AG04450 (cell line): ENCODE data around the gene PAX2. TPM values are rescaled to one million over a fixed set of nuclear protein-coding genes. Genes with fewer than 3 reads are reported as not detected.

ENCODE experiments used
- CTCF ChIA-PET: fragments of 300-600, 350-600 bp; formaldehyde crosslinking; extraction: SDS; loops from one replicate; lab custom pipeline; 2022; ENCODE audit warnings: antibody characterized with exemption, inconsistent platforms; lab: Charles Lee
- POLR2A ChIA-PET: fragments of 350-600 bp; formaldehyde crosslinking; extraction: SDS; loops from one replicate; lab custom pipeline; 2021; ENCODE audit warnings: antibody characterized with exemption, inconsistent platforms; lab: Yijun Ruan, JAX
- DNase-seq: peaks from one replicate; pipeline ENCODE4 v3.0.0-alpha.2; 2011; ENCODE audit warnings: low read depth, low spot score
- H3K27ac ChIP-seq: one replicate; pipeline ENCODE4 v1.5.1; 2012; ENCODE audit warnings: low read depth, low read length, control low read depth
- H3K27me3 ChIP-seq: one replicate; pipeline ENCODE4 v1.6.0; 2012; ENCODE audit warnings: low read length; ENCODE audit not compliant: control insufficient read depth, insufficient read depth
- H3K4me3 ChIP-seq: 2 replicates; pipeline ENCODE4 v1.5.1; 2011; ENCODE audit warnings: mild to moderate bottlenecking, low read depth, low read length, control low read depth
- H3K9me3 ChIP-seq: 2 replicates; pipeline ENCODE4 v1.5.1; 2012; ENCODE audit warnings: low read length; ENCODE audit not compliant: control insufficient read depth, insufficient read depth
- polyA plus RNA-seq: library from polyadenylated mRNA; depleted of rRNA; stranded (reverse); fragments of >200 nt; gene quantifications from 2 replicates; pipeline ENCODE4 v1.2.3, GENCODE V29; 2011
- TF ChIP-seq, protein P1 (sequence below): IDR thresholded peaks from 2 replicates; pipeline ENCODE4 v1.5.1; 2011; ENCODE audit warnings: low read depth, low read length, control low read depth, inconsistent platforms

PAX2 gene
- polyA plus RNA-seq, 1 experiment = not detected

DNA sequence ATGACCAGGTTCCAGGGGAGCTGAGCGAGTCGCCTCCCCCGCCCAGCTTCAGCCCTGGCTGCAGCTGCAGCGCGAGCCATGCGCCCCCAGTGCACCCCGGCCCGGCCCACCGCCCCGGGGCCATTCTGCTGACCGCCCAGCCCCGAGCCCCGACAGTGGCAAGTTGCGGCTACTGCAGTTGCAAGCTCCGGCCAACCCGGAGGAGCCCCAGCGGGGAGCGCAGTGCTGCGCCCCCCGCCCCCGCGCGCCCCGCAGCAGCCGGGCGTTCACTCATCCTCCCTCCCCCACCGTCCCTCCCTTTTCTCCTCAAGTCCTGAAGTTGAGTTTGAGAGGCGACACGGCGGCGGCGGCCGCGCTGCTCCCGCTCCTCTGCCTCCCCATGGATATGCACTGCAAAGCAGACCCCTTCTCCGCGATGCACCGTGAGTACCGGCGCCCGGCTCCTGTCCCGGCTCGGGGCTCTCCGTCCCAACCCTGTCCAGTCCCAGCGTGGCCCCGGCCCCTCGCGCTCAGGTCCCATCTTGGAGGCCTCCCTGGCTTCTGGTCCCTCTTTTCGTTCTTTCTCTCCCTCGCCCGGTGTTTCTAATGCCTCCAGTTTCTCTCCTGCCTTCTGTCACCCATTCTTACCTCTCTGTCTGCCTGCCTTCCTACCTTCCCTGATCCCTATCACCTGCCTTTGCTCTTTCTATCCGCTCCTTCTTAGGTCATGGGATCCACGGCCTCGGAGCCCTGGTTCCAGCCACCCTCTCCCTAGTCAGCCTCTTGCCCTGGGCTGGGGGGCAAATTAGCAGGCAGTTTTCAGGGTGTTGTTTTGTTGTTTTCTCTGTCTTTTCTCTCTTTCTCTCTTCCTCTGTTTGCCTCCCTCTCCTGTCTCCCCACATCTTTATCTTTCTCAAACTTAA is 751 bp downstream of the PAX2 start:
- CTCF ChIA-PET = no interaction called here
- POLR2A ChIA-PET = no interaction called here
- TF ChIP-seq, protein P1, sequence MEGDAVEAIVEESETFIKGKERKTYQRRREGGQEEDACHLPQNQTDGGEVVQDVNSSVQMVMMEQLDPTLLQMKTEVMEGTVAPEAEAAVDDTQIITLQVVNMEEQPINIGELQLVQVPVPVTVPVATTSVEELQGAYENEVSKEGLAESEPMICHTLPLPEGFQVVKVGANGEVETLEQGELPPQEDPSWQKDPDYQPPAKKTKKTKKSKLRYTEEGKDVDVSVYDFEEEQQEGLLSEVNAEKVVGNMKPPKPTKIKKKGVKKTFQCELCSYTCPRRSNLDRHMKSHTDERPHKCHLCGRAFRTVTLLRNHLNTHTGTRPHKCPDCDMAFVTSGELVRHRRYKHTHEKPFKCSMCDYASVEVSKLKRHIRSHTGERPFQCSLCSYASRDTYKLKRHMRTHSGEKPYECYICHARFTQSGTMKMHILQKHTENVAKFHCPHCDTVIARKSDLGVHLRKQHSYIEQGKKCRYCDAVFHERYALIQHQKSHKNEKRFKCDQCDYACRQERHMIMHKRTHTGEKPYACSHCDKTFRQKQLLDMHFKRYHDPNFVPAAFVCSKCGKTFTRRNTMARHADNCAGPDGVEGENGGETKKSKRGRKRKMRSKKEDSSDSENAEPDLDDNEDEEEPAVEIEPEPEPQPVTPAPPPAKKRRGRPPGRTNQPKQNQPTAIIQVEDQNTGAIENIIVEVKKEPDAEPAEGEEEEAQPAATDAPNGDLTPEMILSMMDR = no peak
- Histone ChIP-seq H3K9me3 (no peaks in the 10 kb centered on the region; the same call in 1 of the 2 replicates), H3K27me3 (peaks cover 94% of the 10 kb centered on the region), H3K4me3 (no peak overlapping the region), H3K27ac (no peak overlapping the region)
- DNase-seq = no peak

DNA sequence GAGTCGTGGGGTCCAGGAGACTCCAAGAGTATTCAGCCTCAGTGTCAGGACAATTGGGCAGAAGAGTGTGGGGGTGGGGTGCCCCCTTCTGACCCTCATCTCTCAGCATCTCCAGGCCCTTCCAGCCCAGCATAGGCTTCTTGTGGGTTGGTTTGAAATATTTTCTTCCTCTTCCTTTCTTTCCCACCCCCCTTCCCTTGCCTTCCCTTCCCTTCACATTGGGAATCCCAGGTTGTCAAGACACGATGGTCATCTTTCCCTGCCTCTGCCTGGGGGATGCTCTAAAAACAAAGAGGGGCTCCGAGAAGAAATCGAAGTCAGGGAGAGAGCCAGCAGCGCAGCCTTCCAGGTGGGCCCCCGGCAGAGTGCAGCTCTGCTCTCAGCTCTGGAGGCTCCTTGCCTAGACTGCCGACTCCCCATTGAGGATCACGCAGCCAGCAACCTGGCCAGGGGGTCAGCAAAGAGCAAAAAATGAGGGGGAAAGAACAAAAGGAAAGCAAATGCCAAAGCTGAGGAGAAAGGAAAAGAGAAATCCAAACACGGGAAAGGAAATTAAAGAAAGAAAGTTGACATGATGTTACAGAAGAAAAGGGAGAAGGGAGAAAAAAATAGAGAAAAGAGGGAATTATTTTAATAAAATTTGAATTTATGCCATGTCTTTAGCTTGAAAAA is 1.5 kb downstream of the PAX2 start:
- ChIA-PET CTCF (interaction anchor here (0.6 to 1.0 kb wide), 2 partner anchors 68 to 131 kb away, joined by 3 read pairs; no protein-coding TSS in a partner anchor), POLR2A (no interaction called here)
- peaks cover 94% of the 10 kb centered on the region for H3K27me3 ChIP-seq
- no peaks in the 10 kb centered on the region; the same call in 1 of the 2 replicates for H3K9me3 ChIP-seq
- TF ChIP-seq, protein P1 = no peak
- H3K27ac ChIP-seq = no peak overlapping the region
- no peak for DNase-seq
- no peak overlapping the region for H3K4me3 ChIP-seq

DNA sequence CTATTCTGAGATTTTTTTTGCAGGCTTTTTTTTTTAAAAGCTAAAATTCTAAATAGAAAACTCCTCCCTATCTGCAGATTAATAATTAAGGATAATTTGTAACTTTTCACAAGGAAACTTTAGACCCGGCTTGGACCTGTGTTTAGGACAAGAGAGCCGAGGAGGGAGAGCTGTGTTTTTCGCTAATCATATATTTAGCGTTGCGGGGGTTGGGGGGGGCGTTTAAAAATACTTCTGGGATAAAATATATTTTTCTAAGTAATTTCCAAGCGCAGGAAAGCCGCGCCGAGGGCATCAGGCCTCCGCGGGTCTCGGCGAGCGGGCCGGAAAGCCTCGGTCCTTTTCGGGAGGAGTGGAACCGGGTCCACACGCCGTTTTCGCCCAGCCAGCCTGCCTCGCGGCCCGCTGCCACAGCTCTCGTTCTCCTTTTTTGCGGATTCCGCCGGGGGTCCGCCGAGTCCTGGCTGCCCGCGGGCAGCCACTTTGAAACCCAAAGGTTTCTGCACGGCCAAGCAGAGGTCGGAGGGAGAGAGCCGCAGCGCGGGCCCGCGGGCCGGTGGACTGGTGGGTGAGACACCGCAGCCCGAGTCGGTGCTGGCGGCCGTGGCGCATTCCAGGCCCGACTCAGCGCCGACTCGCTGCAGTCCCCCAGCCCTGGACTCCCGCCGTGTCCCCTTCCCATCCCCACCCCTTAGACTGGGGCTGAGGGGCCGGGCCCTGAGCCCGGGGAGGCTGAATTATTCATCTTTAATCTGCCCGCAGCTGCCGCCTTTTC is 2.3 kb downstream of the PAX2 start:
- TF ChIP-seq, protein P1 = no peak

DNA sequence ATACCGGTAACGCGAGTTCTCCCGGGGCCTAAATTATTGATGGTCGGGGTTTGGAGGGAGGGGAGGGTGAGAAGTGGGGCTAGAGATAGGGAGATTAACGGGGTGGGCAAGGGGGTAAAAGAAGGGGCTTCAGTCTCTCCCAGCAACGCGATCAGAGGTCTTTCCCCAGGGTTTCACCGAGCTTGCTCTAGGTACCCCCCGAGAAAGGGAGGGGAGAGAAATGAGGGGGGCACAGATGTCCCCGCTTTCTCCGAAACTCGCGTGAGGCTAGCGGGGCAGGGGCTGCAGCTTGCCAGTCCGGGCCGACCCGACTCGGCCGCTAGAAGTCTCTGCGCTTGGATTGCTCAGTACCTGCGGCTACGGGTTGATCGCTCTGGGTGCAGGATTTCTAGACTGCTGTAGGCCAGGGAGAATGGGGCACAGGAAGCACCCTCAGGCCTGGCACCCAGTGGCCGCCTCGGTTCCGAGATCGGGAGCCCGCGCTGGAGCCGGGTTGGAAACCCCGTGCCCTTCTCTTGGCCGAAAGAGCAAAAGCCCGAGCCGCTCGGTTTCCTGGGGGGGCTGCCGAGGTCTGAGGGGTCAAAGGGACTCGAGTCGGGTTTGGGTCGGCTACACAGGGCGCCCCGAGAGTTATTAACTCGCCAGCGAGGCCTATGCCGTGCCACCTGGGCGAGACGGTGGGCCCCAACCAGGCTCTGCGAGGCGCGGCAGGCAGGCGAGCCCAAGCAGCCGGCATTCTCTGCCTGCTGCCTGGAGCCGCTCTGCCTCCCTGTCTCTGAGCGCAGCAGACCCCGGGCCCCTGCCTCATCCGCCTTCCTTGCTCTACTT is 3.1 kb downstream of the PAX2 start:
- Histone ChIP-seq H3K9me3 (no peaks in the 10 kb centered on the region; the same call in 1 of the 2 replicates), H3K27ac (no peak overlapping the region), H3K4me3 (no peak overlapping the region), H3K27me3 (peaks cover 93% of the 10 kb centered on the region)
- DNase-seq = no peak
- POLR2A ChIA-PET = no interaction called here
- TF ChIP-seq, protein P1 = no peak
- CTCF ChIA-PET = no interaction called here

More for the DNA sequence above, 2.3 kb downstream of the PAX2 start:
- ChIA-PET POLR2A (no interaction called here), CTCF (interaction anchor here (0.6 to 1.0 kb wide), 2 partner anchors 69 to 130 kb away, joined by 3 read pairs; no protein-coding TSS in a partner anchor)
- H3K27me3 ChIP-seq = peaks cover 94% of the 10 kb centered on the region
- H3K27ac ChIP-seq = no peak overlapping the region
- no peaks in the 10 kb centered on the region; the same call in 1 of the 2 replicates for H3K9me3 ChIP-seq
- no peak overlapping the region for H3K4me3 ChIP-seq
- no peak for DNase-seq
